HG02588 (cell line): ENCODE measurements around the gene NIPAL3.

ENCODE experiments used
- ATAC-seq: cut with Tn5 transposase; IDR thresholded peaks from one replicate; pipeline ENCODE4 v1.9.1; 2021; ENCODE audit warnings: mild to moderate bottlenecking, moderate library complexity; ENCODE audit not compliant: unreplicated experiment

NIPAL3 gene

GRCh38 chr1:24390924-24391782 is 24.4 kb upstream of the NIPAL3 start:
- peak; percentile 39 for ATAC-seq

- ATAC-seq = peak; percentile 67
Measured at GRCh38 chr1:24391882-24392603, 23.6 kb upstream of the NIPAL3 start.

- ATAC-seq = no peak
Measured at GRCh38 chr1:24392604-24392946, 23.0 kb upstream of the NIPAL3 start.

DNA sequence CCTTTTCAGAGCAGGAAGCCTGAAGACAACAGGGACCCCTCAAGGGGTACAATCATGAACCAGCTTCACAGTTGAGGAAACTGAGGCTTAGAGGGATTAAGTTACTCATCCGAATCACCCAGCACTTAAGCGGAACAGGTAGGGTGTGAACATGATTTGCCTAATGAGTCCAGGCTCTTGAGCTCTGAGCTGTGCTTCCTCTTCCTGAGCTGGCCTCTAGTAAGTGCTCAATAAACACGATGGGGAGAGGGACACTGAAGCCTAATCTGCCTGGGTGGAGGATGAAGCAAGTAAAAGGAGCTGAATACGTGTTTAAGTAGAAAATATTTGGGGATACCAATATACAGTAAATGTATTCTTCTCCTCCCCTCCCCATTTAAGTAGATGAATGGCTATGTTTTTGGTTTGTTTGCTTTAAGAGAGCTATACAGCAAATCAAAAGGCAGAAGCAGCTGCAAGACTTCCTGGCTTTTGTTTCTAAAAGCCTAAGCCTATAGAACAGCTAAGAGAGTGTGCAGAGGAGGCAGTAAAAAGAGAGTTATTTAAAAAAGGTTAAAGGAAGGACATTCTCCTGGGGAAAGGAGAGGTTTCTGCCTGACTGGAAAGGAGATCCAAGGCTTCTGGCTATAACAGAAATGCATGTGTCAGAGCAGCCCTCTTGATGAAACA is 22.5 kb upstream of the NIPAL3 start:
- no peak for ATAC-seq

DNA sequence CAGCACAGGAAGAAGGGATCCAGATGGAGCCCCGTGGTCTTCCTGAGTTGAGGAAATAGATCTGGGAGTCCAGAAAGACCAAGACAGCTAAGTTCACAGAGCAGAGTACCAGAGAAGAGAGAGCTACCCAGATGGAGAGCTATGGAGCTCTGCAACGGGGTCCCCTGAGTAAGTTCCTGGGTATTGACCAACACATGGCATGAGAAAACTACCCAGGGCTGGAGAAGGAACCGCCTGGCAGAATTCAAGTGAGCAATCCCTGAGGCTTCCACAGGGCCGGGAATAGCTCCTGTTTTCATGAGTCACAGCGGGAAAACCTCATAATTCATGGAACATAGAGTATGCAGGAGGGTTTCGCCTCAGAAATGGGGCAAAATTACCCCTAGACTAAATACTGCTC is 21.7 kb upstream of the NIPAL3 start:
- no peak for ATAC-seq

DNA sequence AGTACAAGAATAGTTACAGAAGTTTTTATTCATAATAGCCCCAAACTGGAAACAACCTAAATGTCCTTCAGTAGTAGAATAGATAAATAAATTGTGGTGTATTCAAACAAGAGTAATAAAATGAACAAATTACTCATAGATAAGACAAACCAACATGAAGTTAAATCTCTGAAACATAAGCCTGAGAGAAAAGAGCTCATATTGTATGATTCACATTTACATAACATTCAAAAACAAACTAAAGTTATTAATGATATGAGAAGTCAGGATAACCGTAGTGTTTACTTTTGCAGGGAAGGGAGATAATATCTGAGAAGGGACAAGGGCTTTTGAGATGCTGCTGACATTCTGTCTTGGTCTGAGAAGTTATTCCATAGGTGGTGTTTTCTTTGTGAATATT is 15.5 kb upstream of the NIPAL3 start:
- ATAC-seq = no peak

- ATAC-seq = no peak
Measured at GRCh38 chr1:24403806-24404205, 11.8 kb upstream of the NIPAL3 start.

DNA sequence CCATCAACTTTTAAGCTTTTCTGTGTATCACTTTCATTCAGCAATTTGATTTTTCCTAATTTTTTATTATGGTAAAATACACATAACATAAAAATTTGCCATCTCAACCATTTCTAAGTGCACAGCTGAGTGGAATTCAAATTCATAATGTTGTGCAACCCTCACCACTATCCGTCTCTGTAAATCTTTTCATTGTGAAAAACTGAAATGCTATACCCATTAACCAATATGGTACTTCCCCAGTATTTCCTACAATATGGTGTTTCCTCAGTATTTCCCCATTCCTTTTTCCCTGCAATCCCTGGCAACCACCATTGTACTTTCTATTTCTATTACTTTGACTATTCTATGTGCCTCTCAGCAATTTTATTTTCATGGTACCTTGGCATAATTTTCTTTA is 8.8 kb upstream of the NIPAL3 start:
- ATAC-seq = no peak

GRCh38 chr1:24409535-24409934 is 6.1 kb upstream of the NIPAL3 start:
- ATAC-seq = no peak

- no peak for ATAC-seq
Measured at GRCh38 chr1:24410750-24411149, 4.9 kb upstream of the NIPAL3 start.

DNA sequence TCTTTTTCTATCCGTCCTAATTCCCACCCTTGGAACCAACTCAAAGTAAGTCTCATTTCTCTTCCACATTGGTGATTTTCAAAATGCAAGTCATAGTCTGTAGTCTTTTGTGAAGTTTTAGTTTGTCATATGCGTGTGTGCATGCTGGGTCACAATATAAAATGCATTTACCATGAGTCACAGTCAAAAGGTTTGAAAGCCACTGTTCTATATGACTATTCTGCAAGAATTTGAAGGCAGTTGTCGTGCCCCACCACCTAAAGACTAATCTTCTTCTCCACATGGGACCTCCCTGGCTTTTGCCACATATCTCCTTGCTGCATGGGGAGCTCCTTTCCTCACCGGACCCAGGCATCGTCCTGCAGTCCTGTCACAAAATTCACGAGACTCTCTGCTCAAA is 3.6 kb upstream of the NIPAL3 start:
- no peak for ATAC-seq

DNA sequence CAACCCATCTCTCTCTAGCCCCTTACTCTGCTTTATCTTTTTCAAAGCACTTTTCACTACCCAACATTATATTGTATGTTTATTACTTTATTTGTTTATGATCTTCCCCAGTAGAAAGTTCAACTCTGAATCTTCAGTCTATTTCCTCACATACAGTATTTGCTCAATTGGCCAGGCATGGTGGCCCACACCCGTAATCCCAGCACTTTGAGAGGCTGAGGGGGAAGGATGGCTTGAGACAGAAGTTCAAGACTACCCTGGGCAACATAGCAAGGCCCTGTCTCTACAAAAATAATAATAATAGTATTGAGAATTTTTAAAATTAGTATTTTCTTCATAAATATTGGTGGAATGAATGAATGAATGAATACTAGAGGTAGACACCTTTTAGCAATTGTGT is 3.2 kb upstream of the NIPAL3 start:
- ATAC-seq = no peak

- no peak for ATAC-seq
Measured at GRCh38 chr1:24413350-24414163, 2.0 kb upstream of the NIPAL3 start, which contains the start of gene STPG1. Gene STPG1, minus strand, starts transcription at chr1:24413782. Its CDS starts 12,394 bp downstream, at chr1:24401388.

DNA sequence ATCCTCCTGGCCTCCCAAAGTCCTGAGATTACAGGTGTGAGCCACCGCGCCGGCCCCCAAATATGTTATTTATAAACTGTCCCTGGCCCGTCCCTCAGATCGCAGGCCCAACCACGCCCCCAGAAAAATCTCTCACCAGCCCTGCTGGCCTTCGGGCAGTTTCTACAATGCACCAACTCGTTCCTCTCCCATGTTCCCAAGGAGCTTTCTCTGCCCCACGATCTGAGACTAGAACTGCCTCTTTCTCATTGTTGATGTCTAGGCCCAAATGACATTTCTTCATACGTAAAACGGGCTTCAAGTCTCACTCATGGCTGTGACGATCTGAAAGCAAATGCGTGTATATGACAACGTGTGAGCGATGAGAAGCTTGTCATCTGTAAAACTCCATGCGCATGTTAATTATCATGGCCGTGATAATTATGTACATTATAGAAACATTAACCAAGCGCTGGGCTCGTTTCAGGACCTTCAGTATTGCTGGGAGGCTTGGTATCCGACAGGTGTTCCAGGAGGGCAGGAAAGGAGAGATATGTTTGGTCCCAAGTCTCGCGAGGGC is 748 bp upstream of the NIPAL3 start:
- no peak for ATAC-seq

DNA sequence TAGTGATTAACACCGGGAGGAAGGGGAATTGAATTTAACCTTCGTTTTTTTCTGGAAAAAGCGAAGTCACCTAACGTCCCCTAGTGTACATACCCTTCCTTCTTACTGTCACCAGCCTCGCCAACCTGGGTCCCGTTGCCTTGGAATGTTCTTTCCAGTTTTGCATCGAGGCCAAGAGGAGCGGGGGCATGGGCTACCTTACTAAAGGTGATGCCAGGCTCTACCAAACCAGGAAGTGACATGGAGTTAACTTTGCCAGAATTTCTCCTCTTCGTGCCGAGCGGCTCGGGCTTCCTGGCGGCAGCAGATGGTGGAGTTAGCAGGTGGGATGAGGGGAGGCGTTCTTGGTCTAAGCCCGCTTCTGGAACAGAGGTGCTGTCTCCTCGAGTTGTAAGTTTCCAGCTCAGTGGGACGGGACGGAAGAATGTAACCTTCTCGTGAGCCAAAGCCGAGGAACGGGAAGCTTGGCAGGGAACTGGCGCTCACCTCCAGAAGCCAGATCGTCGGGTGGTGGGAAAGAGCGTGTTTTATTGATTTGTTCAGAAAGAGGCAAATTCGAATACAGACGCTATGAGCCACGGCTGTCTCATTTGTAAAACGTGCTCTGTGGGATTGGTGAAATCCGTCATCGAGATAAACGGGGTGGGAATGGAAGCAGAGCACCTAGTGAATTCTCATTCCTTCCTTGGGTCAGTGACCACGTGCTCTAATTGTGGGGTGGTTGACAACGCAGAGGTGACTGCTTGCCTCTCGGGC is 486 bp downstream of the NIPAL3 start:
- peak; percentile 14 for ATAC-seq

- no peak for ATAC-seq
Measured at GRCh38 chr1:24416666-24417391, 1.2 kb downstream of the NIPAL3 start.

DNA sequence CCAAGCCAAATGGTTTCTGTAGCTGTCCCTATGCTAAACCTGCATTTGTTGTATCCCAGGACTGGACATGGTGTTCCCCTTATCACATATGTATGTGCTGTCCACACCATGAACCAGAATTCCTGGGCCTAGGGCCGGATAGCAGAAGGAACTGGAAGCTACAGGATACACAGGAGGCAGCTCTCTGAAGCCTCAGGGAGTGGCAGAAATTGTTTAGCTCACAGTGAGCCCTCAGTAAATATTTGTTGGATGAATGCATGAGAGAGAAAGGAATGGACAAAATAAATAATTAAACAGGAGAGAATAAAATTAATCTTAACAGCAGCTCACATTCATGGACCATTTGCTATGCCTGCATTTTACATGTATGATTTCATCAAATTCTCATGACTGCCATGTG is 2.1 kb downstream of the NIPAL3 start:
- ATAC-seq = no peak

DNA sequence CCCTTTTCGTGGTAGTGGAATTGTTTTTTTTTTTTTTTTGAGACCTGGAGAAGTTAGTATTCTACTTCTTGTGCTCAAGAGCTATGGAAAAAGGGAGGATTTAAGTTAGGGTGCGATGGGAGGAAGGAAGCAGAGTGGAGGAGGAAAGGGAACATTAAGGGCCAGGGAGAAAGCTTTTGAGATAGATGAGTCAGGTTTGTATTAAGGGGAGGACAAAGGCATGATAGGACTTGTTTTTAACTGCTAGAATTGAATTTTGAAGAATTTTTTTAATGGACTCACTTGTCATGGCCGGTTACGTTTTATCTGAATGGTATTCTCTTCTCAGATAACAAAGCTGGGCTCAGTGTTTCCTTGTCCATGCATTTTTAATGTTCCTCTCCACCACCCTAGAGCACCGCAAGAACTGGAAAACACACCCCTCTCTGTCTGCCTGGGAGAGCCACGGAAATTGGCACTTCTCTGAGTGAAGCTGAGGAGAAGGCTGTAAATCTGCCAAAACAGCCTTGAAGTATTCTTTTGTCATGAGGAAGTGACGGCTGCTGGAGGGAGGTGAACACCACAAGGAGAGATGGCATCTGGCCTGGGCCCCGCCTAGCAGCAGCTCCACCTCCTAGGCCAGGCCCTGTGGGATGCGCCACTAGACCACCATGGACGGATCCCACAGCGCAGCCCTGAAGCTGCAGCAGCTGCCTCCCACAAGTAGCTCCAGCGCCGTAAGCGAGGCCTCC is 3.5 kb downstream of the NIPAL3 start:
- ATAC-seq = no peak

- ATAC-seq = no peak
Measured at GRCh38 chr1:24420547-24420946, 4.9 kb downstream of the NIPAL3 start.
